Measurements from ENCODE around the gene CFAP46.
"Not testable (repeated sequence)": the region's sequence is repeated elsewhere in the genome, so short reads cannot be mapped to it uniquely, and the experiment has no call there.

CFAP46 gene

GRCh38 chr10:132925614-132926013, 16.8 kb downstream of the CFAP46 start:
- Histone ChIP-seq H4K20me1 (ENCODE audit: low read depth, low read length) (no peaks in the 10 kb centered on the region), H3K27me3 (ENCODE audit: low read length) (no peaks in the 10 kb centered on the region), H3K79me2 (ENCODE audit: insufficient read depth, low read length) (no peaks in the 10 kb centered on the region), H3K9me3 (ENCODE audit: insufficient read depth, low read length) (no peaks in the 10 kb centered on the region), H2AFZ (ENCODE audit: low read depth, low read length, severe bottlenecking) (no peak overlapping the region), H3K4me3 (ENCODE audit: insufficient read depth, low read length, poor library complexity, severe bottlenecking) (no peak overlapping the region), H3K4me2 (ENCODE audit: low read depth, low read length, poor library complexity, severe bottlenecking) (no peak overlapping the region), H3K9ac (ENCODE audit: low read length) (no peak overlapping the region), H3K36me3 (ENCODE audit: low read length) (no peaks in the 10 kb centered on the region), H3K9me2 (replicated peaks; ENCODE audit: insufficient read depth, low read length) (no peaks in the 10 kb centered on the region), H3F3A (ENCODE audit: insufficient read depth) (no peaks in the 10 kb centered on the region), H3K27ac (ENCODE audit: low read depth, low read length) (no peak overlapping the region)
- TF ChIP-seq CTCF (IDR thresholded peaks at IDR 0.05; ENCODE audit: insufficient read depth, low read length, poor library complexity, severe bottlenecking) = no peak
- no peak for TF ChIP-seq EZH2phosphoT487 (conservative IDR thresholded peaks at IDR 0.05; ENCODE audit: low read length)

GRCh38 chr10:132925071-132925561, 17.3 kb downstream of the CFAP46 start:
- Histone ChIP-seq H3K27ac (ENCODE audit: low read depth, low read length) (no peak overlapping the region), H3K4me2 (ENCODE audit: low read depth, low read length, poor library complexity, severe bottlenecking) (no peak overlapping the region), H3K4me3 (ENCODE audit: insufficient read depth, low read length, poor library complexity, severe bottlenecking) (no peak overlapping the region), H3K36me3 (ENCODE audit: low read length) (no peaks in the 10 kb centered on the region), H3K27me3 (ENCODE audit: low read length) (no peaks in the 10 kb centered on the region), H4K20me1 (ENCODE audit: low read depth, low read length) (no peaks in the 10 kb centered on the region), H2AFZ (ENCODE audit: low read depth, low read length, severe bottlenecking) (no peak overlapping the region), H3K9me3 (ENCODE audit: insufficient read depth, low read length) (no peaks in the 10 kb centered on the region), H3K79me2 (ENCODE audit: insufficient read depth, low read length) (no peaks in the 10 kb centered on the region), H3K9me2 (replicated peaks; ENCODE audit: insufficient read depth, low read length) (no peaks in the 10 kb centered on the region), H3K9ac (ENCODE audit: low read length) (no peak overlapping the region), H3F3A (ENCODE audit: insufficient read depth) (no peaks in the 10 kb centered on the region)
- TF ChIP-seq EZH2phosphoT487 (conservative IDR thresholded peaks at IDR 0.05; ENCODE audit: low read length) = no peak
- TF ChIP-seq CTCF (IDR thresholded peaks at IDR 0.05; ENCODE audit: insufficient read depth, low read length, poor library complexity, severe bottlenecking) = no peak

DNA sequence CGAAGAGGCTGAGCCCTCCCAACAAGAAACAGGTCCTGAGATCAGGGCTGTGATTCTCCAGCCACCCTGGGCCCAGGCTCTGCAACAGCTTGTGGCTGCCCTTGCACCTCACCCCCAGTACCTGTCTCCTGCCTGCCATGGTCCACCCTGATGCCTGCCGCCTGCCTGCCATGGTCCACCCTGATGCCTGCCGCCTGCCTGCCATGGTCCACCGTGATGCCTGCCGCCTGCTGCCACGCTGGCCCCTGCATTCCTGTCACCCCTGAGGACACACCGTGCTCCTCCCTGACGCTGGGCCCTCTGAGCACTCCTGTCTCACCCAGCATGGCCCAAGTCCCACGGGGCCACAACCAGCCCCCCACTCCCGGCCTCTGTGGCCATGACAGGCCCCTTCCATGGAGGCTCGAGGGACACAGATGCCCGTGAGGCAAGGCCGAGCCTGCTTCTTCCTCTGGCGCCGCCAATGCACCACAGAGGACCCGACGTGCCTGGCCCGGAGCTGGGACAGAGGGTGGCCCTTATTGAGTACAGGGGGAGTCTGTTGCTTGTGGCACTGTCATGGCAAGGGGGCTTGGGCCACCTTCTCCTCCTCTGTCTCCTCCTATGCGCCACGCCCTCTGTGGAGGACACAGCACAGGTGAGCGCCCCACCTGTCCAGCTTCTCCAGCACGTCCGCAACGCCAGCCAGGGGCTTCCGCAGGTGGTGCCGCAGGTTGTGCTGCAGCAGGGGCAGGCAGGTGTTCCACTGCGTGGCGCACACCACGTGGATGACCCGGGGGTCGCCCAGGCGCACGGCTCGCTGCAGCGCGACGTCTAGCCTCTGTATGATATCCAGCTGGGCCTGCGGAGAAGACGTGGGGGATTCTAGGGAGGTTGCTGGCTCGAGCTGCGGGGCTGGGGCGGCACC, 18.1 kb downstream of the CFAP46 start:
- Histone ChIP-seq H3K9ac (ENCODE audit: low read length) (no peak overlapping the region), H4K20me1 (ENCODE audit: low read depth, low read length) (no peaks in the 10 kb centered on the region), H3K9me2 (replicated peaks; ENCODE audit: insufficient read depth, low read length) (no peaks in the 10 kb centered on the region), H3K27ac (ENCODE audit: low read depth, low read length) (no peak overlapping the region), H3K27me3 (ENCODE audit: low read length) (no peaks in the 10 kb centered on the region), H3K4me3 (ENCODE audit: insufficient read depth, low read length, poor library complexity, severe bottlenecking) (no peak overlapping the region), H3F3A (ENCODE audit: insufficient read depth) (no peaks in the 10 kb centered on the region), H3K4me2 (ENCODE audit: low read depth, low read length, poor library complexity, severe bottlenecking) (no peak overlapping the region), H2AFZ (ENCODE audit: low read depth, low read length, severe bottlenecking) (no peak overlapping the region), H3K79me2 (ENCODE audit: insufficient read depth, low read length) (no peaks in the 10 kb centered on the region), H3K36me3 (ENCODE audit: low read length) (no peaks in the 10 kb centered on the region), H3K9me3 (ENCODE audit: insufficient read depth, low read length) (no peaks in the 10 kb centered on the region)
- TF ChIP-seq CTCF (IDR thresholded peaks at IDR 0.05; ENCODE audit: insufficient read depth, low read length, poor library complexity, severe bottlenecking) = no peak
- TF ChIP-seq EZH2phosphoT487 (conservative IDR thresholded peaks at IDR 0.05; ENCODE audit: low read length) = no peak

DNA sequence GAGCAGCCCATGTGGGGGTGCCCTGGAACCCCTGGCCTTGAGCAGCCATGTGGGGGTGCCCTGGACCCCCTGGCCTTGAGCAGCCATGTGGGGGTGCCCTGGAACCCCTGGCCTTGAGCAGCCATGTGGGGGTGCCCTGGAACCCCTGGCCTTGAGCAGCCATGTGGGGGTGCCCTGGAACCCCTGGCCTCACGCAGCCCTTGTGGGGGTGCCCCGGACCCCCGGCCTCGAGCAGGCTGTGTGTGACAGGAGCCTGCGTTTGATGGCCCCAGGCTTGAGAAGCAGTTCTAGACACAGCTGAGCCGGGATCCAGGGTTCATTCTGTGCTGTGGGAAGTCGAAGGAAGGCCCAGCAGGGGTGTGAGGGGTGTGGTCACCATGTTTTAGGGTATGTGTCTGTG, 19.0 kb downstream of the CFAP46 start:
- not testable (repeated sequence) for H3K4me2 ChIP-seq (ENCODE audit: low read depth, low read length, poor library complexity, severe bottlenecking); H3K9me2 ChIP-seq (replicated peaks; ENCODE audit: insufficient read depth, low read length); H3K36me3 ChIP-seq (ENCODE audit: low read length); H3K9me3 ChIP-seq (ENCODE audit: insufficient read depth, low read length); H3K9ac ChIP-seq (ENCODE audit: low read length); H2AFZ ChIP-seq (ENCODE audit: low read depth, low read length, severe bottlenecking); H3K27ac ChIP-seq (ENCODE audit: low read depth, low read length); H4K20me1 ChIP-seq (ENCODE audit: low read depth, low read length); H3F3A ChIP-seq (ENCODE audit: insufficient read depth); H3K27me3 ChIP-seq (ENCODE audit: low read length); H3K79me2 ChIP-seq (ENCODE audit: insufficient read depth, low read length); H3K4me3 ChIP-seq (ENCODE audit: insufficient read depth, low read length, poor library complexity, severe bottlenecking)

All from SU-DHL-6 (cell line).